AG09309 (cell line): ENCODE data around the gene HLA-F.

ENCODE experiments used
- DNase-seq: peaks from one replicate; pipeline ENCODE4 v3.0.0-alpha.2; 2010; ENCODE audit warnings: low read depth
- H3K4me3 ChIP-seq: 2 replicates; pipeline ENCODE4 v1.5.1; 2011; ENCODE audit warnings: mild to moderate bottlenecking, low read depth, low read length, moderate library complexity; ENCODE audit not compliant: control insufficient read depth
- CTCF ChIP-seq: IDR thresholded peaks from 2 replicates; pipeline ENCODE4 v1.5.1; 2011; ENCODE audit warnings: mild to moderate bottlenecking, low read depth, low read length, inconsistent platforms; ENCODE audit not compliant: insufficient read depth, control insufficient read depth; ENCODE audit errors: missing control alignments

The HLA-F gene

GRCh38 chr6:29764422-29765196 is 41.4 kb downstream of the HLA-F start:
- TF ChIP-seq CTCF = no peak
- no peak overlapping the region for H3K4me3 ChIP-seq
- no peak for DNase-seq

- no peak for TF ChIP-seq CTCF
- no peak overlapping the region for H3K4me3 ChIP-seq
- no peak for DNase-seq
Measured at GRCh38 chr6:29769336-29769735, 46.1 kb downstream of the HLA-F start.

GRCh38 chr6:29770306-29770705 is 47.1 kb downstream of the HLA-F start:
- TF ChIP-seq CTCF = no peak
- no peak overlapping the region for H3K4me3 ChIP-seq
- DNase-seq = no peak

GRCh38 chr6:29776684-29777083 is 53.5 kb downstream of the HLA-F start:
- DNase-seq = no peak
- H3K4me3 ChIP-seq = no peak overlapping the region
- no peak for TF ChIP-seq CTCF
